Measurements from ENCODE around the gene SH3GLB2.
"Not testable (repeated sequence)": the region's sequence is repeated elsewhere in the genome, so short reads cannot be mapped to it uniquely, and the experiment has no call there.

The SH3GLB2 gene

GRCh38 chr9:129054163-129054851 is 26.2 kb upstream of the SH3GLB2 start:
- DNase-seq (ENCODE audit: low read depth in 4 of 4, low spot score in 1 of 4) = no peak

- no peak for DNase-seq (ENCODE audit: low read depth in 4 of 4, low spot score in 1 of 4)
Measured at GRCh38 chr9:129053020-129053419, 24.9 kb upstream of the SH3GLB2 start.

- no peak for DNase-seq (ENCODE audit: low read depth in 4 of 4, low spot score in 1 of 4)
Measured at GRCh38 chr9:129052592-129052991, 24.5 kb upstream of the SH3GLB2 start.

GRCh38 chr9:129042016-129042415 is 13.9 kb upstream of the SH3GLB2 start:
- no peak for DNase-seq (ENCODE audit: low read depth in 4 of 4, low spot score in 1 of 4)

GRCh38 chr9:129040113-129040643 is 12.0 kb upstream of the SH3GLB2 start:
- DNase-seq (ENCODE audit: low read depth in 4 of 4, low spot score in 1 of 4) = no peak

- no peak for DNase-seq (ENCODE audit: low read depth in 4 of 4, low spot score in 1 of 4)
Measured at GRCh38 chr9:129038109-129038852, 10.2 kb upstream of the SH3GLB2 start.

GRCh38 chr9:129037767-129038098 is 9.6 kb upstream of the SH3GLB2 start:
- DNase-seq (ENCODE audit: low read depth in 4 of 4, low spot score in 1 of 4) = no peak

- DNase-seq (ENCODE audit: low read depth in 4 of 4, low spot score in 1 of 4) = no peak
Measured at GRCh38 chr9:129036923-129037766, 9.0 kb upstream of the SH3GLB2 start.

- peak; percentile 82 to 94 (median 89) for DNase-seq (ENCODE audit: low read depth in 4 of 4, low spot score in 1 of 4)
Measured at GRCh38 chr9:129036241-129036922, 8.3 kb upstream of the SH3GLB2 start, which contains the start of gene MIGA2. MIGA2 (plus strand) TSS chr9:129036626; CDS start chr9:129040595, 3,969 bp downstream.

GRCh38 chr9:129035838-129036237 is 7.7 kb upstream of the SH3GLB2 start:
- DNase-seq (ENCODE audit: low read depth in 4 of 4, low spot score in 1 of 4) = not testable (repeated sequence)

- no peak for DNase-seq (ENCODE audit: low read depth in 4 of 4, low spot score in 1 of 4)
Measured at GRCh38 chr9:129033216-129033615, 5.1 kb upstream of the SH3GLB2 start.

GRCh38 chr9:129032541-129033159 is 4.5 kb upstream of the SH3GLB2 start:
- DNase-seq (ENCODE audit: low read depth in 4 of 4, low spot score in 1 of 4) = no peak

GRCh38 chr9:129031514-129031913 is 3.4 kb upstream of the SH3GLB2 start:
- no peak for DNase-seq (ENCODE audit: low read depth in 4 of 4, low spot score in 1 of 4)

GRCh38 chr9:129030191-129030590 is 2.1 kb upstream of the SH3GLB2 start:
- DNase-seq (ENCODE audit: low read depth in 4 of 4, low spot score in 1 of 4) = no peak

GRCh38 chr9:129027685-129028191 is 393 bp downstream of the SH3GLB2 start:
- no peak for DNase-seq (ENCODE audit: low read depth in 4 of 4, low spot score in 1 of 4)

- DNase-seq (ENCODE audit: low read depth in 4 of 4, low spot score in 1 of 4) = no peak
Measured at GRCh38 chr9:129027224-129027684, 877 bp downstream of the SH3GLB2 start.

GRCh38 chr9:129026442-129027223 is 1.5 kb downstream of the SH3GLB2 start:
- no peak for DNase-seq (ENCODE audit: low read depth in 4 of 4, low spot score in 1 of 4)

GRCh38 chr9:129023908-129024233 is 4.3 kb downstream of the SH3GLB2 start:
- no peak for DNase-seq (ENCODE audit: low read depth in 4 of 4, low spot score in 1 of 4)
